ENCODE data around the gene THEMIS2.

Gene THEMIS2

GRCh38 chr1:27922272-27922671, 49.9 kb downstream of the THEMIS2 start:
- Histone ChIP-seq H3K36me3 (ENCODE audit: control insufficient read depth, insufficient read depth, low read length) (no peaks in the 10 kb centered on the region), H3K27me3 (replicated peaks; ENCODE audit: control insufficient read depth, insufficient read depth, low read length) (no peaks in the 10 kb centered on the region), H3K4me3 (replicated peaks; ENCODE audit: low read depth, low read length) (no peak overlapping the region)
- no peak for DNase-seq (ENCODE audit: extremely low read depth, insufficient read length)
- no peak for TF ChIP-seq CTCF (IDR thresholded peaks at IDR 0.05; ENCODE audit: insufficient read depth, low read length, poor library complexity, severe bottlenecking)

DNA sequence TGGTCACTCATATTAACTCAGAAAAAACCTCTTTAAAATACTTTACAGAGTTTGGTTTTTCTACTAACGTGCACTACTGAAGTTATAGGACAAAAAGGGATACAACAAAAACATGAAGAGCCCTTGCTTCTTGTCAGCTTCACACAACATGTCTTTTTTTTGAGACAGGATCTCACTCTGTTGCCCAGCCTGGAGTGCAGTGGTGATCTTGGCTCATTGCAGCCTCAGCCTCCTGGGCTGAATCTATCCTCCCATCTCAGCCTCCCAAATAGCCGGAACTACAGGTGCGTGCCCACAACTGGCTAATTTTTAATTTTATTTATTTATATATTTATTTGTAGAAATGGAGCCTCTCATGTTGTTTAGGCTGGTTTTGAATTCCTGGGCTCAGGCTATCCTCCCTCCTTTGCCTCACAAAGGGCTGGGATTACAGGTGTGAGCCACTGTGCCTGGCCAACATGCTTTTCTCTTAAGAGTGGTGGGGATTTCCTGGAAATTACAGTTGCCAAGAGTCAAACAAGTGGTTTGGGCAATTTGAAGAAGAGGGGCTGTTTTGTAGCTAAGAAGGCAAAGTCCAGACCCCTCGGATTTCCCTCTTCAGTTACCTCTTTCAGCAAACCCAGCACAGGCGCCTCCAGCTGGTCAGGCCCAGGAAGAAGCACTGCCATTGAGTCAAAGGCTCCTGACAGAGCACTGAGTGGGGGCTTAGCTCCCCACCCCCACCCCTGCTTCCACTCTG, 56.0 kb downstream of the THEMIS2 start:
- Histone ChIP-seq H3K36me3 (ENCODE audit: control insufficient read depth, insufficient read depth, low read length) (no peaks in the 10 kb centered on the region), H3K27me3 (replicated peaks; ENCODE audit: control insufficient read depth, insufficient read depth, low read length) (no peaks in the 10 kb centered on the region), H3K4me3 (replicated peaks; ENCODE audit: low read depth, low read length) (no peak overlapping the region)
- DNase-seq (ENCODE audit: extremely low read depth, insufficient read length): no peak
- TF ChIP-seq CTCF (IDR thresholded peaks at IDR 0.05; ENCODE audit: insufficient read depth, low read length, poor library complexity, severe bottlenecking): no peak

DNA sequence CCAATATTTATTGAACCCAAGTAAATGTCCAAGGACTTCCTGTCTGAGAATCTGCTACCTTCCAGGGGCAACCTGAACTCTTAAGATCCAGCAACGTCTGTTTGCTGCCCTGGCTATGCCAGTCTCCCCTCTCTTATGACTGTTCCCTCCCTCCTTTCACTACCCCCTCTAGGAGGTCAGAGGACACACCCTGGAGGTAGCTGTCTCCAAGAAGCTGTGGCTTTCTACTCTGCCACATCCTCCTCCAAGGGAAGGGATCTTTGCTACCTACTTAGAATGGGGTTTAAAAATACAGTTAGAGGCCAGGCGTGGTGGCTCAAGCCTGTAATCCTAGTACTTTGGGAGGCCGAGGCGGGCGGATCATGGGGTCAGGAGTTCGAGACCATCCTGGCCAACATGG, 58.8 kb downstream of the THEMIS2 start:
- no peaks in the 10 kb centered on the region for H3K36me3 ChIP-seq (ENCODE audit: control insufficient read depth, insufficient read depth, low read length)
- TF ChIP-seq CTCF (IDR thresholded peaks at IDR 0.05; ENCODE audit: insufficient read depth, low read length, poor library complexity, severe bottlenecking): no peak
- no peak overlapping the region for H3K4me3 ChIP-seq (replicated peaks; ENCODE audit: low read depth, low read length)
- DNase-seq (ENCODE audit: extremely low read depth, insufficient read length): no peak
- H3K27me3 ChIP-seq (replicated peaks; ENCODE audit: control insufficient read depth, insufficient read depth, low read length): no peaks in the 10 kb centered on the region

DNA sequence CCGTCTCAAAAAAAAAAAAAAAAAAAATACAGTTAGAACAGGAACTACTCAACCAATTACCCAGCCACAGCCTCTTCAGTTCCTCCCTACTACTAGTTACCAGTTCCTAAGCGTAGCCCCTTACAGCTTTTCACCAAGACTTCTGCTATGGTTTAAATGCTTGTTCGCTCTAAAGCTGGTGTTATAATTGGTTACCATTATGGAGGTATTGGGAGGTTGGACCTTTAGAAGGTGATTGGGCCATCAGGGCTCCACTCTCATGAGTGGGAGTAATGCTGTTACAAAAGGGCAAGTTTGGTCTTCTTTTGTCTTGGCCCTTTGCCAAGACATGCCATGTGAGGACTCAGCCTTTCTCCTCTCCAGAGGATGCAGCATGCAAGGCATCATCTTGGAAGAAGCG, 59.4 kb downstream of the THEMIS2 start:
- TF ChIP-seq CTCF (IDR thresholded peaks at IDR 0.05; ENCODE audit: insufficient read depth, low read length, poor library complexity, severe bottlenecking): no peak
- Histone ChIP-seq H3K4me3 (replicated peaks; ENCODE audit: low read depth, low read length) (no peak overlapping the region), H3K27me3 (replicated peaks; ENCODE audit: control insufficient read depth, insufficient read depth, low read length) (no peaks in the 10 kb centered on the region), H3K36me3 (ENCODE audit: control insufficient read depth, insufficient read depth, low read length) (no peaks in the 10 kb centered on the region)
- DNase-seq (ENCODE audit: extremely low read depth, insufficient read length): no peak

DNA sequence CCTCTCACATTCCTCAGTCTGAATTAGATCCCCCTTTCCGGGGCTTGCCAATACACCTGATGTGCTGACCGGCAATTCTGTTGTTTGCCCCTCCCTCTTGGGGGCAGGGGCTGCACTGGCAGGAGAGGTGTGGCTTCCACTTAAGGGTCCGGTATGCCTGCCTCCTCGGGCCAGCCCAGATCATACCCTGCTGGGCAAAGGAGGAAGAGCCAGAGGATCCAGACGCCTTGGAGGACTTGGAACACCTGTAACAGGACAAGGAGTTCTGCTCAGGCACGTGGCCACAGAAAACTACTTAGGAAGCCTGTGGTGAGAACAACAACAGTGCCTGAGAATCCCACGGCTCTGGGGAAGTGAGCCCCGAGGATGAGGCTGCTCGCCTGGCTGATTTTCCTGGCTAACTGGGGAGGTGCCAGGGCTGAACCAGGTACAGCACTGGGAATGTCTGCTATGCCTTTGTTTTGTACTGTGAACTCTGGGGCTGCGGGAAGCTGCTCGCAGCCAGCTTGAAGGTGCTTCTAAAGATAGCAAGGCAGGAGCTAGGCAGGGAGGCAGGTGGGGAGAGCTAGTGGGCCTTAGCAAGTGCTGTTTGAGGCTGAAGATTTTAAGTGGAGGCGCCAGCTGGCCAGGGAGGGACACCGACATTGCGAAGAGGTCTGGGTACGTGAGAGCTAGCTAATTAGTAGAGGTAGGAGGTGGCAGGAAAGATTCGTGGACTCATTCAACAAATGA, 62.6 kb downstream of the THEMIS2 start, which contains the start of gene SMPDL3B:
SMPDL3B (plus strand) TSS at position 183 of the 732 bp plus-strand sequence; CDS start at position 367, 184 bp downstream.
- Histone ChIP-seq H3K4me3 (replicated peaks; ENCODE audit: low read depth, low read length) (peak within 1 kb of the TSS; percentile 28), H3K27me3 (replicated peaks; ENCODE audit: control insufficient read depth, insufficient read depth, low read length) (no peaks in the 10 kb centered on the region), H3K36me3 (ENCODE audit: control insufficient read depth, insufficient read depth, low read length) (no peaks in the 10 kb centered on the region)
- DNase-seq (ENCODE audit: extremely low read depth, insufficient read length): no peak
- no peak for TF ChIP-seq CTCF (IDR thresholded peaks at IDR 0.05; ENCODE audit: insufficient read depth, low read length, poor library complexity, severe bottlenecking)

Data from GM06990 (cell line).